HG02642 (cell line): Measurements from ENCODE around the gene ZNF575.
"Not testable (repeated sequence)": the region's sequence is repeated elsewhere in the genome, so short reads cannot be mapped to it uniquely, and the experiment has no call there.

ENCODE experiments used
- ATAC-seq: cut with Tn5 transposase; IDR thresholded peaks from one replicate; pipeline ENCODE4 v1.9.1; 2021; ENCODE audit warnings: mild to moderate bottlenecking; ENCODE audit not compliant: unreplicated experiment, poor library complexity

Gene ZNF575

GRCh38 chr19:43540381-43540780 is 7.4 kb downstream of the ZNF575 start:
- no peak for ATAC-seq

GRCh38 chr19:43541920-43542650 is 9.1 kb downstream of the ZNF575 start:
- no peak for ATAC-seq

DNA sequence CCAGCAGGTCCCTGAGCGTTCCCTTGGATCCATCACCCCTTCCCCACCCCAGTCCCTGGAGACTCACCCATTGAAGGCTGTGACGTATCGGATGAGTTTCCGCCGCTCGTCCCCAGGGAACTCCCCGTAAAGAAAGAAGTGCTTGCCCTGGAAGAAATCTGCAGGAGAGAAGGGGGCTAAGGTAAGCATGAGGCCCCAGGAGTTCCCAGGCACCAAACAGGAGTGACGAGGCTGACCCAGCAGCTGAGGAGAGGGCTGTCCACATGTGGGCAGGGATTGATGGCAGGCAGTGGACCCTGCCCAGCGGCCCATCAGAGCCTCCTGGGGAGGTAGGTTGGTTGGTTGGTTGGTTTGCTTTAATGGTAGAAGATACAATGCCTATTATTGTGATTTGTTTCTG is 11.1 kb downstream of the ZNF575 start:
- ATAC-seq: no peak

GRCh38 chr19:43545276-43545675 is 12.3 kb downstream of the ZNF575 start:
- no peak for ATAC-seq

DNA sequence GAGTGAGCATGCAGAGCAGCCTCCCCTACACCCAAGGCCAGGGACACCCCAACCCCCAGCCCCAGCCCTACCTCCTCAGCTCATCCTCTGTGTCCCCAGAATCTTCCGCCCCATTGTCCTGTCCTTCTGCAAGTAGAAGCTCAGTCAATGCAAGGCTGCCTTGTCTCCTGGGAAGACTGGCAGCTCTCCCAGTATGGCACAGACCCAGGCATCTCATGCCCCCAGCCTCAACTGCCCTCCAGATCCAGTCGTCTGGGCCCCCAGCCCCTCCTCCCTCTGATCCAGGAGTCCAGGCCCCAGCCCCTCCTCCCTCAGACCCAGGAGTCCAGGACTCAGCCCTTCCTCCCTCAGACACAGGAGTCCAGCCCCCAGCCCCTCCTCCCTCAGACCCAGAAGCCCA is 13.0 kb downstream of the ZNF575 start:
- ATAC-seq: no peak

- no peak for ATAC-seq
These were observed 13.6 kb downstream of the ZNF575 start for GRCh38 chr19:43546581-43546980.

DNA sequence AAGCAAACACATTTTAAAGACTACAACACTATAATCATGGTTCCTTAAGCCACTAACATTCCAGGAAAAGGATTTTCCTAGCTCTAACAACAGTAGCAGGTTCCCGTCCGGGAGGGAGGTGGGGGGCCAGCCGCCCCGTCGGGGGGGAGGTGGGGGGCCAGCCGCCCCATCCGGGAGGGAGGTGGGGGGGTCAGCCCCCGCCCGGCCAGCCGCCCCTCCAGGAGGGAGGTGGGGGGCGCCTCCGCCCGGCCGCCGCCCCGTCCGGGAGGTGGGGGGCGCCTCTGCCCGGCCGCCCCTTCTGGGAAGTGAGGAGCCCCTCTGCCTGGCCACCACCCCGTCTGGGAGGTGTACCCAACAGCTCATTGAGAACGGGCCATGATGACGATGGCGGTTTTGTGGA is 14.9 kb downstream of the ZNF575 start:
- ATAC-seq: not testable (repeated sequence)

DNA sequence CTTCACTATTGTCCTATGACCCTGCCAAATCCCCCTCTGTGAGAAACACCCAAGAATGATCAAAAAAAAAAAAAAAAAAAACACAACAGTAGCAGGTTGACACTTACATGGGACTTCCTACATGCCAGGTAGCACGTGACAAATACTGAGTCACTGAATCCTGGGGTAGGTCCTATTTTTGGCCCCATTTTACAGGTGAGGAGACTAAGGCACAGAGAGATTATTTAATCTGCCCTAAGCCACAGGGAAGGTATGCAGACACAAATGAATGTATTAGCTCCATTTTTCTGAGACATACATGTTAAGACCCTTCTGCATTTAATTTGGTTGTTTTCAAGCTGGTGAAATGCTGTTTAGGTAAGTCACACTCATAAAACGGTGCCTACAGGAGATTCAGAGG is 15.7 kb downstream of the ZNF575 start:
- ATAC-seq: no peak

DNA sequence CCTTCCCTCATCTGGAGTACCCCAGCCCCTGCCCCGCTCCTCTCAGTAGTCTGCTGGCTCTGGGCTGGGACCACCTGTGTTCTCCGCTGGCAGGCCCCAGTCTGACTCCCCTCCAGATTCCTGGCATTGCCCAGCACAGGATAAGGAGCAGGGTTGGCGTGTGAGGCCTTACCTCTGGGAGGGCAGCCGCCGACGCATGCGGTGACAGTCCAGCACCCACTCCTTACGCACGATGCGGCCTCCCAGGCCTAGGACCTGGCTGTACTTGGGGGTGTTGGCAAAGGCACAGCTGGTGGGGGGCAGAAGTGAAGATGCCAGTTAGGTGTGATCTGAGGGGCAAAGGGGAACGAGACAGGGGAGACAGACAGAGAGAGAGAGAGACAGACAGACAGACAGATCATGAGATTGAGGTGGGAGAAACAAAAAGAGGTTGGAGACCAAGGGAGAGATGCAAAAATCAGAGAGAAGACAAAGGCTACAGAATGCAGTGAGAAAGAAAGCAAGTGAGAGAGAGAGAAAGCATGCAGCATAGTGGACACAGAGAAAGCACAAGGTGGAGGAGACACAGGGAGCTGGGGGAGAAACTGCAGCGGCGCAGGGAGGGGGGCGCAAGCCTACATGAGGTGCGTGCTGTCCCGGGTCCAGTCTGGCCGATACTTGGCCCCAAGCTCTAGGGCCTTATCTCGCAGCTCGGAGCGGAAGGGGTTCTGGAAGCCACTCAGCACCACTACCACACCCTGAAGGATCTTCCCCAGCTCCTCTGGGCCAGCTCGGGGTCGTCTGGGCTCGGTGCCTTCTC is 18.6 kb downstream of the ZNF575 start:
- ATAC-seq: no peak

- ATAC-seq: no peak
These were observed 19.1 kb downstream of the ZNF575 start for GRCh38 chr19:43552198-43552450.

- ATAC-seq: no peak
These were observed 19.6 kb downstream of the ZNF575 start for GRCh38 chr19:43552616-43553015.

DNA sequence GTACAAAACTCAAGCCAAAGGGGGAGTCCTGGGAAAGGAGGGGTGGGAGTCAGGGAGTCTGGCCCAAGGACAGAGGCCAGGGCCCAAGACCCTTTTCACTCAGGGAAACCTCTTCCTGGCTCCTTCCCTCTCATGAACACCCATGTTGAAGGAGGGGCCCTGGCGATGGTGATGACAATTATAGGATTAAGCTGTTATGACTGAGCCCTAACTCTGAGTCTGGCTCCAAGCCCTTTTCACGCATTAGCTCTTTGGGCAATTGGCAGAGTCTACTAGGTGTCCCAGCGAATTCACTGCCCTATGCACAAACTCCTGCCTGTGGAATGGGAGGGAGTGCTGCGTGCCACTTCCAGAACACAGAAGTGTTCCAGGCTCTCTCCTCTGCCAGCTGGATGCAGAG is 20.7 kb downstream of the ZNF575 start:
- no peak for ATAC-seq

- ATAC-seq: no peak
These were observed 21.4 kb downstream of the ZNF575 start for GRCh38 chr19:43554317-43554895.

DNA sequence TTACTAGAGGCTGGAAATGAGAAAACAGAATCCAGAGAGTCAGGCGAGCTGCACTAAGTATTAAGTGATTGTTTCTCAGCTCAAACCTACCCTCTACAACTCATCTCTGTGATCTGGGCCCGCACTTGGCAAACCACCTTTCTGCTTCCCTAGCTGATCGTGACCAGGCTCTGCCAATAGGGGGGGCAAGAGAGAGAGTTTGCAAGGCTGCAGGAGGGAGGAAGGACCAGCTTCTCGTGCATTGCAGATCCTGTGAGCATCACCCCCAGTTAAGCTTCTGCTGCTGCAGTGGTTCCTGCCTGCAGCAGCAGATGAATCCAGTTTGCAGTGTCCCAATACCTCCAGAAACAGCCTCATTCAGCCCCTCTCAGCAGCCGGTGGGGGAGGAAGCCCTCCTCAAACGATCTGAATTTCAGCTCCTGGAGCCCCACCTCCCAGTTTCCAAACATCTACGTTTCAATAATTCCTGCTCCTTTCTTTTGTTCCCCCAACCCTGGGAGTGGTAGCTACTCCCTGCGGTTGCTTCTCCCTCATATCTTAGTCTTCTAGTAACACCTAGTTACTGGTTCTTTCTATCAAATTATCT is 22.3 kb downstream of the ZNF575 start:
- no peak for ATAC-seq

GRCh38 chr19:43560687-43561086 is 27.7 kb downstream of the ZNF575 start:
- ATAC-seq: no peak

DNA sequence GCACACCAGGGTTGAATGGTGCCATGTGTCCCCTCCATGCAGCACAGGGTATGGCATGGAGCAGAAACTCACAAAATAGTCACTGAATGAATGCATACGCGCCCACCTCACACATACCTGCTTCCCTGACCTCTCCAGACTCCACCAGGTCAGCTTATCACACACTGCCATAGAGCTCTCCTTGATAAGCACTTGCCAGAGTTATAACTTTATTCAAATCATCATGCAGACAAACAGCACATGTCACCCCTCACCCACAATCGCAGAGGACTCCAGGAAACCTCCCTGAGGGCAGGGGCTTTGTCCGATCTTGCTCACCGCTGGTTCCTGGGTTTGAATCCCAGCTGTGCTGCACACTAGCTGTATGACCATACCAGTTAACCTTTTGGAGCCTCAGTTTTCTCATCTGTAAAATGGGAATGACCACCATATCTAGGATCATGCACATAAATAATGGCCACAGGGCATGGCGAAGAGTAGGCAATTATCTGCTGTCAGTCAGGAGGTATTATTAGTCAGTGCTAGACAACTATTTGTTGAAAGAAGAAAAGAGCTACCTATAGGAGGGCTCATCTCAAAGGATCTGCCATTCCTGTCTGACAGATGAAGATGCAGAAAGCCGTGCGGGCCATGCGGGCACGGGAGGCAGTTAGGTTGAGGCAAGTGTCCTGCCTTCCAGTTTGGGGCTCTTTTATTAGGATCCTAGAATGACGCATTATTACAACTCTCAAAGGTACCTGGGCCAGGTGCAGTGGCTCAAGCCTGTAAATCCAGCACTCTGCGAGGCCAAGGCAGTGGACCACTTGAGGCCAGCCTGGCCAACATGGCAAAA is 28.4 kb downstream of the ZNF575 start:
- no peak for ATAC-seq

GRCh38 chr19:43562226-43562697 is 29.3 kb downstream of the ZNF575 start:
- no peak for ATAC-seq

DNA sequence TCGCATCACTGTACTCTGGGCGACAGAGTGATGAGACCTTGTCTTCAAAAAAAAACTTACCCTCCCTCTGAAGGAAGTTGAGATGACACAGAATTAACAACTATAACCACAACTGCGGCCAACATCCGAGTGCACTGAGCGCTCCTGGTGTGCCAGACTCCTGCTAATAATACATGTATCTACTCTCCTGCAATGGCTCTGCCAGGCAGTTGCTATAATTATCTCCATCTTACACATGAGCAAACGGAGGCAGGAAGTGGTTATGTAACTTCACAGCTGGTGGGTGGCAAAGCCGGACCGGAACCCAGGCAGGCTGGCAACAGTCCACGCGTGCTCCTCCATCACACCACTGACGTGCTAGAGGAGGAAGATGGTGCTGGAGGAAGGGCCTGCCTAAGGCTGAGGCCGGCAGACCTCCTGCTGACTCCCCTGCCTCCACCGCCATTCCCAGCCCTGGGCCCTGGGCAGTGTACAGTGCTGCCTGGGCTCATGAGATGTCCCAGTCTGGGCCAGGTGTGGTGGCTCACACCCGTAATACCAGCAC is 29.8 kb downstream of the ZNF575 start:
- peak; percentile 76 for ATAC-seq

DNA sequence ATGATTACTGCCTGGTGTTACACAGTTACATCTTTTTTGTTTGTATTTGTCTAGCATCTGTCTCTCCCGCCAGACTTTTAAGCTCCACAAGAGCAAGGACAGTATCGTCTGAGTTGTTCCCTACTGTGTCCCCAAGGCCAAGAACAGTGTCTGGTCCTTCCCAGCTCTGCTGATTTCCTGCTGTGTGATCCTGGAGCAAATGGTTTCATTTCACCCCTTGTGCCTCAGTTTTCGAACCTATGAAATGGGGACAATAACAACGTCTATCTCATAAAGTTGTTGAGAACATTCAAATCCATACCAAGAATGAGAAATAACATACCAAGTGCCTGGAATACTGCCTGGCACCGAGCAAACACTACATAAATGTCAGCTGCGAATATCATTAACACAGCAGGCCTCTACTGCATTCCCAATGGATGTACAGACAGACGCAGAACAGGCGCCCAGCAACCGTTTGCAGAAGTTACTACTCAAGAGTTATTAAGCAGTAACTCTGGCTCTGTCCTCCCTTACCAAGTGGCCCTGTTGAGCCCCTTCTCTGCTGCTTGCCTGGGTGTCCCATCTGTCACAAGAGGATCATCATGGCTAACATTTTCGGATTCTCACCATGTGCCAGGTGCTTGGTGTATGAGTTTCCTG is 30.9 kb downstream of the ZNF575 start:
- no peak for ATAC-seq

DNA sequence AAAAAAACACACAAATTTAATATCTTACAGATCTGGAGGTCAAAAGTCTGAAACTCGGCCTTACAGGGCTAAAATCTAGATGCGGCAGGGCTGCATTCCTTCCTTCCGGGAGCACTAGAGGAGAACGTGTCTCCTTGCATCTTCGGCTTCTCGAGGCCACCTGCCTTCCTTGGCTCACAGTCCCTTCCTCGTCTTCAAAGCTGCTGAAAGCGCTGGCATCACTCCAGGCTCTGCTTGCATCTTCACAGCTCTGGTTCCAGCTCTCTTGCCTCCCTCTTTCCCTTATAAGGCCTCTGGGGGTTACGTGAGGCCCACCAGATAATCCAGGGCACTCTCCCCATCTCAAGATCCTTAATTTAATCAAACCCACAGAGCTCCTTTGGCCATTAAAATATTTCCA is 31.8 kb downstream of the ZNF575 start:
- ATAC-seq: no peak
